GM19372 (cell line): ENCODE measurements around the gene CACNA1C.

Experiments
- ATAC-seq: cut with Tn5 transposase; IDR thresholded peaks from one replicate; pipeline ENCODE4 v1.9.1; 2021; ENCODE audit warnings: mild to moderate bottlenecking, low read depth, moderate library complexity; ENCODE audit not compliant: unreplicated experiment

Gene CACNA1C

DNA sequence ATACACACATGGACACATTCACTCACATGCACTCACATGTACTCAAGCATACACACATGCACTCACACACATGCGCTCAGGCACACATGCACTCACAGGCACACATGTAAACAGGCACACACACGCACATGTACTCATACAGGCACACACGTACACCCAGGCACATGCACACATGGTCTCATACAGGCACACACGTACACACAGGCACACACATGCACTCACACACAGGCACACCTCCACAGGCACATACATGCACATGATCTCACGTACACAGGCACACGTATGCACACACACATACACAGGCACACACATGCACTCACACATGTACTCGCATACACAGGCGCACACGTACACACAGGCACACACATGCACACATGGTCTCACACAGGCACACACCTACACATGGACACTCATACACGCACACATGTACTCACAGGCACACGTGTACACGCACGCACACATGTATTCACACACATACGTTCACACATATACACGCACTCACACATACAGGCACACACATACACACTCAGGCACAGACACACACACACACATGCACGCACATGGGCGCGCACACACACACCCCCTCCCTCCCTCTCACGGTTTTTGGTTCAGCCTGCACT is 138.9 kb downstream of the CACNA1C start:
- ATAC-seq = no peak

DNA sequence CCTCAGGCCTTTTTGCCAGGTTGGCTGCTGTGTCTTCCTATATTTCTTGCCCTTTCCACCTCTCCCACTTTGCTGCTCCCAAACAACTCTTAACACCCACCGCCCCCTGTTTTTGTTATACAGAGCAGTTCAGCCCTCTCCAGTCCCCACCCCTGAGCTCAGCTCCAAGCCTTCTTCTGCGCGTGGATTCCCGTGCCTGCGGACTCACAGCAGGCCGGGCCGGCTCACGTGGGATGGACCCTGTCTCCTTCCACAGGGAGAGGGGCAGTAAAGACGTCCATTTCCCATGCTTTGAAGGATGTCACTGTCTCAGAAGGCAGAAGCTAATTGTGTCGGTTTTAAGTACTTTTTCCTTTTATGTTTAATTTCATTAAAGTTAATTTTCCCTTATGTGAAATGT is 139.4 kb downstream of the CACNA1C start:
- ATAC-seq = no peak

DNA sequence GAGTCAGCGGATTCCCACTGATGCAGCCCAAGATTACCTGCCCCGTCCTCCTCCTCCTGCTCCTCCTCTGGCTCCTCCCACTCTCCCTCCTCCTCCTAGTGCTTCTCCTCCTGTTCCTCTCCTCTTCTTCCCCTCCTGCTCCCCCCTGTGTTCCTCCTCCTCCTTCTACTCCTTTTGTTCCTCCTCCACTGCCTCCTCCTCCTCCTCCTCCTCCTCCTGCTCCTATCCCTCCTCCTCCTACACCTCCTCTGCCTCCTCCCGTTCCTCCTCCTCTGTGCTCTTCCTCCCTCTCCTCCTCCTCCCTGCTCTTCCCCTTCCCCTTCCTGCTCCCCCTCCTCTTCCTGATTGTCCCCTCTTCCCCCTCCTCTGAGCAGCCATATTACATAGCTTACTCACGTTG is 141.3 kb downstream of the CACNA1C start:
- ATAC-seq = no peak

DNA sequence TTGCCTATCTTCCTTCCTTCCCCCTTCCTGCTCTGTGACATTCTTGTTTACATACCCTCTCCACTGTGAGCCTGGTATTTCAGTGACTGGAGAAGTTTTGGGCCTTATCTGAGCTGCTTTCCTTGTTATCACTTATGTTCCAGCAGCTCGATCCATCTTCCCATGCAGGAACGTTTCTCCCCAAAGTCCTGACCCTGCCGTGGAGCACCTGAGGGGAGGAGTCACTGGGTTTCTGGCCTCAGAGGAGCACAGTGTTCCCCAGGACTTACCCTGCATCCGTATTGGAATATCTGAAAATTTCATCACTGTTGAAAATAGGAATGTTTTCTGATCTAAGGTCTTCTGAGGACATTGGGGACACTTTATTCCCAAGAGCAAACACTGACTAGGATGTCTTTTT is 141.8 kb downstream of the CACNA1C start:
- no peak for ATAC-seq

DNA sequence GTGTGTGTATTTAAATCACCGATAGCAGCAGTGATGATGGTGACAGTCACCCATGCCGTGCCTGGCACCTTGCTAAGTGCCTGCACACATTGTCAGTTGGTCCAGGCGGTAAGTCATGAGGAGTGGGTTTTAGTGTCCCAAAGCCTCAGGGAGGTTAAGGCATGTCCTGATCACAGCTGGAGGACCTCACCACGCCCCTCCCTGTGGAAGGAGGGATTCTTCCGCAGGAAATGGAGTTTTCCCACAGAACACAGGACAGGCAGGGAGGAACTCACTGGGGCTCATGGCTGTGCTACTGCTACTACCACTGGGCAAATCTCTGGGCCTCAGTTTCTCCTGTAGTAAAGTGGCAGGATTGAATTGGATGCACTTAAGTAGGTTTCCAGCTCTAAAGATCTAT is 142.3 kb downstream of the CACNA1C start:
- no peak for ATAC-seq

DNA sequence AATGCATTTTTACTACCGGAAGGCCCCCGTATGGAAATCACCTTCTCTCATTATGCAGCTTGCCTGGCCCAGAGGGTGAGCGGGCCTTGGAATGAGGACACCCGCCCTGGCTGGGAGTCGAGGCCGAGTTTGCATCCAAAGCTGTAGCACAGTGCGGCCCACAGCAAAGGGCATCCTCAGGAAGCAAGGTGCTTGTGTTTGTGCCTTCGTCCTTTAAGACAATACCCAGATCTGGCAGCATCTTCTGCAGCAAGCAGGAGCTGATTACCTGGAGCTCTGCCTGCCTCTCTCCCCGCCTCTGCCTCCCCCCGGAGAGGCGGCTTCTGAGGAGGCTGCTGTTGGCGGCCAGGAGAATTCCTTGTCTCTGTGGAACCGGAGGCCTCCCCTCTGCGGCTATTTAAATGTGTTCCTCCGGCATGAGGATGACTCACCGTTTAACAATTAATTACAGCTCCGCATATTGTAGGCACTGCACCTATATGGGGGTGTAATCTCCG is 145.3 kb downstream of the CACNA1C start:
- no peak for ATAC-seq

DNA sequence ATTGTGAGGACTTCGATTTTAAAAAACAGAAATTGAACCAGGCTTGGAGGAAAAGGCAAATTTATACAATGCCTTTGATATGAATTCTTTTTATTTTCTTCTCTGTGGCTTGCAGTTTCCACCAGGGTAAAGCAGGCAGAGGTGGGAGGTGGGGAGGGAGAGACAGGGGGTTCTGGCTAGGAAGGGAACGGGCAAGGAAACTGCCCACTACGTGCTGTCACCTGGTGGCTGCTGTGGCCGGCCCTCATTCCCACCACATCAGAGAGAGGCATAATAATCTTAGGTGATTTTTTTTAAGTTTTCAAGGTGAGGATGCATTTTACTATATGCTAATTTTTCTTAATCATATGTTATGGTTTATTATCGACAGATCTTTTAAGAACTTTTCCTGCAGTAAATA is 145.8 kb downstream of the CACNA1C start:
- no peak for ATAC-seq

DNA sequence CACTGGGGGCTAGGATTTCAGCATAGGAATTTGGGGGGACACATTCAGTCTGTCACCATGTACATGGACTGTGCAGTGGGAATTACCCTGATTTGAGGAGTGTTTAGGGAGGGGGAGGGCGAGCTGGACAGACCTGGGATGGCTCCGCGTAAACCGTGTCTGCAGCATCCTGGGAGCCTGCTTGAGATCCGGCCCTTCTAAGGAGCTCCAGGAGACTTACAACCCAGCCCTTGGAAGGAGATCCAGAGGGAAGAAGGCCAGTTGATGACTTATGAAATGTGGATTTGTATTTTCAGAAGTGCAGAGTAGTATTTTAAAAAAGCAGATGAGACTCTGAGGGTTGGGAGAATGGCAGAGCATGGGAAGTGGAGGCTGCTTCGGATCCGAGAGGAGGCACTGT is 153.2 kb downstream of the CACNA1C start:
- no peak for ATAC-seq

DNA sequence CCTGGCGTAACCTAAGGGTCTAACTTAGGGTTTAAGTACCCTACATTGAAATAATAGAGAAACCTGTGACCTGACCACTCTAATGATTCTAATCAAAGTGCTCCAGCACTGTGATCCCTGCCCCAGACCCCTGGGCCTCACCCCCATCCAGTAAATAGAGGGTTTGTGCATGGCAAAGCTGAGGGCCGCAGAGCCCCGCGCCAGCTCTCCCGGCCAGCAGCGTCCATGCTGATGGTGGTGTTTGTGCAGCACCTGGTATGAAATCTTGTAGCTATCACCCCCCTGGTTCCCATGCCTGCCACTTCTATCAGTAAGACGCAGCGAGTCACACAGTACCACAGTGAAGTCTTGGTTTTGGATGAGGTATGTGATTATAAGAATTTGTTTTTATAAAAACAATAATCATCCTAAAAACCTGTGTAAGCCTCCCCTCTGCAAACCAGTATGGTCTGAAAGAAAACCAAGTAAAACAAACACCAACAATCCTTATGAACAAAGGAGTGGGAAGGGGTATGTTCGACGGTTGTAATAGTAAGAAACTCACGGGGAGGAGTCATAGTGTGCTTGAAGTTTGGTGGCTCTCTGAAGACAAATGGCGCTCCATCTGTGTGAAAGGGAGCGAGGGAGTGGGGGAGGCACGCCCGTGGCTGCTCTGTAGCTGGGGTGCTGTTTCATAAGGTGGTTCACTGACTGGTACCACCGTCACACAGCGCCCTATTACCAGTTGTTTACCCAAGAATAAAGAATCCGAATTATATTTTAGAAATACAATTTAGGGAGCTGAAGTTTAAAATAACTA is 156.2 kb downstream of the CACNA1C start:
- no peak for ATAC-seq

DNA sequence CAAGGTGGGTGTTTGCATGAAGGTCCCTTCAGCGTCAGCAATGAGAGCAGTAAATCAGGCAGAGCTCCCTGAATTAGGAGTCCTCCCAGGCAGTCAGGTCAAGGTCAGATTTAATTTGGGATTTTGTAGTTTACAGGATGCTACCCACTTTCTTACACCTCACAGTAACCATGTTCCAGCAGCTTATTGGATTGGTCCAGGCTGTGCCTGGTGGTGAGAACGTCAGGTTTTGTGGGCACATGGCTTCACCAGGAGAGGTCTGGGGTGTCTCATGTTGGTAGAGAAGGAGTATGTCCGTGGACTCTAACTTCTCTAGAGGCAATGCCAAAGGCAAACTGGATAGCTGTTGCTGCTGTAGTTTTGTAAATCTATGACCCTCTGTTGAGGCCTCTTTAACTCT is 158.3 kb downstream of the CACNA1C start:
- no peak for ATAC-seq

DNA sequence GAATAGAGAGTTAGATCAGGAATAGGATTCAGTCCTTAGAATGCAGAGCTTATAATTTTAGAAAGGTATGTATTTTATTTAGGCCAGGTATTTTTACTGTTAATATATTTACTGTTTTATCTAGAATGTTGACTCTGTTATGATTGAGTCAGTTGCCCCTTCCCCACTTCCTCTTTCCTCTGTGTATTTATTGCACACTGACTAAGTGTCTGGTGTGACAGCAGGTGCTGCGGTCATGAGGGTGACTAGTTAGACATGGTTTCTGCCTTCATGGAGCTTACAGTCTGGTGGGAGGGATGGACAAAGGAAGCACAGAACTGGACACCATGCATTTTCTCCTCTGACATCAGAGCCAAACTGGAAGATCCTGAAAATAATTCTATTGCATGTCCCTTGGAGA is 159.8 kb downstream of the CACNA1C start:
- ATAC-seq = no peak

DNA sequence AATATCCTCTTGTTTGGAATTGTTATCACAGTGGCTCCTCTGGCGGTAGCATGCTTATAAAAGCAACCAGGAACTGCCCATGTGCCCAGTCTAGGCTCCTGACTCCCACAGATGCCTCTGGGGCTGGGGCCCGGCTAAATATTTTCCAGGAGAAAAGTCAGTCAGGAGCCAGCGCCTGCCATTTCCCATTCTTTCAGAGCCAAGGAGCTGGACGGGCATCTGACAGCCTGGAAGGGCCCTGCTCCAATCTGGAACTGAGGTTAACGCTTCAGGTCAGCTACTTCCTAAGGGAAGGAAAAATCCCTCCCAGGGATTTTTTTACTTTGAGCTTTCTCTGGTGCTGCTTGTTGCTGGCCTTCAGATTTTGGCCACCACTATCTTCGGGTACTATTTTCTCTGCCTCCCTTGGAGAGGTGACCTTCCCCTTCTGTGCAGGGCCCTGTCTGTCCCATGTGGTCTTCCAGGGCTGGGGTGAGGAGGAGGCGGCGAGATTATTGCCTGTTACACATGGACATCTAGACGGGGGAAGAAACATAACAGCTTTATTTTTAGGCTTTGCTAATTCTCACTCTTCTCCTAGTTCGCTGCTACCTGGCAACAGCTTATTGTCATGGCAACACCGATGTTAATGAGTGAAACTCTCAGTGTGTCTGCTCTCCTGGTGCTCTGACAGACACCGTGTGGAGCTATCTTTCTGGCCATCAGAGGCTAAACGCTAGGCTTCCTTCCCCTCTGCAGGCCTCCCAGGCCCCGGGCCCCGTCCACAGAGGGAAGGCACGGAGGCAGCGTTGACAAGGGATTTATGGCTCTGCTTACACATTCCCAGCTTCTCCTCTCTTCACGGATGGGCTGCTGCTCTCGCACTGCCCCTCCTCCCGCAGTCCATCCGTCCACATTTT is 160.4 kb downstream of the CACNA1C start:
- ATAC-seq = no peak

DNA sequence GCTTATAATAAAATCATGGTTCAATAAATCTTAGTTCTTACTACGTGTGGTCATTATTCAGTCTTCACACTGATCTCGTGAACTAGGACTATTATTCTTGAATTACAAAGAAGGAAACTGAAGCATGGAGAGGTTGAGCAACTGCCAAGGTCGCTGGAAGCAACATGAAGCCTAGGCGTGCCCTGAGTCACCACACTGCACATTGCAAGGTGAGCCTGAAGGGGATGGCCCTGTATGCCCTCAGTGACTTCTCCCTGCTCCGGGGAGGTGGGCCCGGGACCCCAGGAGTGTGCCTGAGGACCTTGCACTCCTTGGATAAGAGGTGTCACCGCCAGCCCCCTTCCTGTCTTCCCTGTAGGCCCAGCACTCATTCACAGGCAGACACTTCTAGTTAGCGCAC is 161.6 kb downstream of the CACNA1C start:
- ATAC-seq = no peak

DNA sequence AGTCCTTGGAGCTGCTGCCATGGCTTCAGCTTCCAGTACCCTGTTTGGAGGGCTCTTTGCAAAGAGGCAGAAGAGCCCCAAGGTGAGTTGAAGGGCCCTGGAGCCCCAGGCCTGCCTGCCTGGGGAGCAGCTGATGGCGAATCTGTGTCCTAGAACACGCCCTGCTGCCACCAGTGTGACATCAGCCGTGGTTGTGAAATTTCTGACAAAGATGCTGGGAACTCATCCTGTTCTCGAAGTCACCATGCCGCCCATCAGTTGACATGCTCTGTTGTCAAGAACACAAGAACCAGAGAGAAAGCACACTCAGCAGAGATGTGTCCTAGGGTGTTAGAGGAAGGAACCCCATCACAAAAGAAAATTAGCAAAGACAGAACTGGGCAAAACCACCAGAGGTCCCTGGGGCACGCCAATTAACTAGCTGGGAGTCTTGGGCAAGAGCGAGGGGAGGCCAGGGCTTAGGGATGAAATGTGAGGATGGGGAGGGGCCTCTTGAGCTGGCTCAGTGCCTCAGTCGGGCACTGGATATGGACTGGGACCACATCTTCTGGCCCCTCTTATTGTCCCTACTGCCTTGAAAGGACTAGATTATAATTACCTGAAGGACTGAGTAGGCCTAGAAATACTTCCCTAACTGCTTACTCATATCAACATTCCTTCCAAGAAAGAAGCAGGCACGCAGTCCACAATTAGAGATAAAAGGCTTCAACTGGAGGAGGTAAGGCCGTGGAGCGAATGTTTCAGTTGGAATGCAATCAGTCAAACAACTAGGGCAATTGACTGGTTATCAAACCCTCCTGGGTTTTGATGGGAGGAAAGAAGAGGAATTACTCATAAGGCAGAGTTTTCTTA is 163.1 kb downstream of the CACNA1C start:
- no peak for ATAC-seq

DNA sequence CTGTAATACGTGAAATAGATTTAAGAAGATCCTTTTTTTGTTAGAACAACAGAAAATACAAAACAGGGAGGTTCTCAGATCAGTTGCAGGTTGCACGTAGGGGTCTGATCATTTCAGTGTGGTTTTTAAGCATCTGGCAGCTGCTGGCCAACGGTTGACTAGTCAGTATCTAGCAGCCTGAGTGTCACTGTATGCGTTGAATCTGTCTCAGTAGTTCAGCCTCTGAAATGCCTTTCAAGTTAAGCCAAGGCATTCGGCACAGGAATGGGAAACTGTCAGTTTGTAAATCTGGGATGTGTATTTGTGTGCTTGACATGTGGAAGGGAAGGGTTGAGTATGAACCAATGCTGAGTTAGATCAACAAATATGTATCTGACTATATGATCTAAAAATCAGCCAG is 165.9 kb downstream of the CACNA1C start:
- ATAC-seq = no peak

DNA sequence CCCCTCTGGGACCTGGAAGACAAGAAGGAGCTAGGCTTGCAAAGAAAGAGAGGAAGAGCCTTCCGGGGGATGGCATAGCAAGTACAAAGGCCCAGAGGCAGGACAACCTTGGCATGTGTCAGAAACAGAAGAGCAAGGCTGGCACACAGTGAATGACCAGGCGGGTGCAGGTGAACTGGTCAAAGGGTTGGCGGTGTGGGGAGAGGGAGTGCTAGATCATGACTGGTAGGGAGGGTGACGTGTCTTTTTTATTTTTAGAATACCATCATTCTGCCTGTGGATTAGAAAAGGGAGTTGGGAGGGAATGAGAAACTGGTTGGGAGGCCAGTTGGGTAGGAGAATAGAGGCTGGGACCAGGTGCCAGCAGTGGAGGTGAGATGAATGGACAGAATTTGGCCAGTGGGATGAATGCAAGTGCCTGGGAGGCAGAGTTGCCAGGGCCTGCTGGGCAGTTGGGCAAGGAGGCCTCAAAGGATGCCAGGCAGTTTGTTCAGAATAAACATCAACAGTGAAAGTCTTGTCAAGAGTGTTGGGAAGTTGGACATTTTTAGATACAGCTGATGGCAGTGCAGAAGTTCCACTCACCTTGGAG is 168.3 kb downstream of the CACNA1C start:
- ATAC-seq = no peak

DNA sequence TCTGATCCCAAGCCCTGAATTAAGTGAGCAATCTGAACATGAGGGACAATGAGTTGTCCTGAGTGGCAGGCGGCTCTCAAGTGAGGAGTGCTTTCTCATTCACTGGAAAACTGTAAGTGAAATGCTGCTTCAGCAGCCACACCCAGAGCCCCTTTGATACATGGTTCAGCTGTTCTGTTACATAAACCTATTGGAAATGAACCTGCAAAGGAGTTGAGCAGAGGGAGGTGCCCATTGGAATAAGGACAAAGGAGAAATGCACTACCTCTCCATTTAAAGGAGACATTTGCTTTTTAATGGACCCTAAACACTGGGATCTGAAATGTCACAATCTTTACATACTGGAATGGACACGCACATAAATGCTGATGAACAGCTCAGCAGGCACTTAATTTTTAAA is 169.9 kb downstream of the CACNA1C start:
- ATAC-seq = no peak

DNA sequence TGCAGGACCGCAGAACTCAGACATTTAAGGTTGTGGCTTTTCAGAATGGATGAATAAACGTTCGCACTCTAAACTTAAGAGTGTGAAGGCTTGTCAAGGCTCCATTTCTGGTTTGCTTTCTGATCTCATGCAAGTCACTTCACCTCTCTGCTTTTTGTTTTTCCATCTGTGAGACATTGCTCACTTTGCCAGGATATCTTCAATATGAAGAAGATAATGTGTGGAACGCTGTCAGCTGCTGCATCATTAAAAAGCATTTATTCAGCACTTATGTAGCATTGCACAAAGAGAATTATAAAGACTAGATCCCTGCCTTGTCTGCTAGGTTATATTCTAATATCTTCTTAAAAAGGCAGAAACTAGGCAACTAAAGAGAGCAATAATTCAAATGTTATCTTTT is 172.2 kb downstream of the CACNA1C start:
- no peak for ATAC-seq

DNA sequence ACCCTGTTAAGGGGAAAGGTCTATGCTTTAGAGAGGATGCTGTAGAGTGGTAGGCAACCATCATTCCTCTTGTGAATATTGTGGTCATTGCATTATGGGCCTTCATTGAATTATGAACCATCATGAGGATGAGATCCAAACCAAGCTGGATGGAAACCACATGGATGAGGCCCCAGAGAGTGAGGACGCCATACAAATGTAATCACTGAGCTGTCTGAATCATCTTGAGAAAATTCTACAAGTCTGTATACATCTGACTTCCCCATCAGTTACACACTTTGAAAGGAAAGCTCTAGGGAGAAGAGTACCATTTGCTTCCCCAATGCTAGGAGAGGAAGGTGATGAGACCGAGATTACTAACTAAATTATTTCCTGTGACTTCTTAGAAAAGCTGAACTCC is 172.9 kb downstream of the CACNA1C start:
- no peak for ATAC-seq

DNA sequence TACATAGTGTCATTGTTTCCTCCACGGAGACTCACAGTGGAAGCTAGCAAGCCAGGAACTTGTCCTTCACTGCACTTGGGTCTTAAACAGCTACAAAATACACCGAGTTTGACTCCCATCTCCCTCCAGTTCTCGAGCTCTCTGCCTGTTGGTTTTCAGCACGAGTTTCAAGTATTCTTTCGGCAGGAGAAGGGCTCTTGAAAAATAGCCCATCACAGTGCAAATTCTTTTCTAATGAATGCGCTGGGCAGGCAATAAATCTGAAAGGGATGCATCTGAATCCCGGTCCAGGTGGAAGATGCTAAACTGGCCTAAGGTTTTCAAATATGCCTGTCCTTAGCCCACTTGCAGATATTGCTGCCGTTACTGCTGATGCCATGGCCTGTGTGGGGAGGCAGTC is 173.9 kb downstream of the CACNA1C start:
- ATAC-seq = no peak
